H9 (cell line): ENCODE data around the gene SEC22C. TPM values are rescaled to one million over a fixed set of nuclear protein-coding genes. Genes with fewer than 3 reads are reported as not detected.

ENCODE experiments used
- DNase-seq: peaks from one replicate; pipeline ENCODE4 v3.0.0-alpha.2; 2017
- H2AFZ ChIP-seq: one replicate; pipeline ENCODE4 v1.6.1; 2013; ENCODE audit warnings: mild to moderate bottlenecking, low read length, control low read depth, moderate library complexity
- H2AK5ac ChIP-seq: 2 replicates; pipeline ENCODE4 v1.6.1; 2013; ENCODE audit warnings: low read length, control low read depth, mixed read lengths; ENCODE audit not compliant: insufficient read length
- H2BK120ac ChIP-seq: one replicate; pipeline ENCODE4 v1.6.1; 2013; ENCODE audit warnings: low read depth, mild to moderate bottlenecking, low read length, control low read depth, inconsistent platforms; ENCODE audit not compliant: poor library complexity, severe bottlenecking
- H2BK12ac ChIP-seq: 2 replicates; pipeline ENCODE4 v1.6.1; 2013; ENCODE audit warnings: low read length, control low read depth, mixed read lengths, low read depth; ENCODE audit not compliant: insufficient read length
- H2BK15ac ChIP-seq: 2 replicates; pipeline ENCODE4 v1.6.1; 2013; ENCODE audit warnings: low read depth, low read length, control low read depth
- H2BK20ac ChIP-seq: one replicate; pipeline ENCODE4 v1.6.1; 2013; ENCODE audit warnings: low read depth, mild to moderate bottlenecking, low read length, control low read depth, inconsistent platforms; ENCODE audit not compliant: poor library complexity, severe bottlenecking
- H2BK5ac ChIP-seq: 2 replicates; pipeline ENCODE4 v1.6.1; 2013; ENCODE audit warnings: low read length, control low read depth, mixed read lengths; ENCODE audit not compliant: insufficient read length
- H3K14ac ChIP-seq: 2 replicates; pipeline ENCODE4 v1.6.1; 2013; ENCODE audit warnings: low read length, control low read depth; ENCODE audit not compliant: insufficient read depth
- H3K18ac ChIP-seq: 2 replicates; pipeline ENCODE4 v1.6.1; 2013; ENCODE audit warnings: low read depth, mild to moderate bottlenecking, mixed read lengths, low read length, control low read depth; ENCODE audit not compliant: insufficient read length
- H3K23ac ChIP-seq: 2 replicates; pipeline ENCODE4 v1.6.1; 2013; ENCODE audit warnings: low read length, control low read depth, mixed read lengths, low read depth; ENCODE audit not compliant: insufficient read length
- H3K23me2 ChIP-seq: 2 replicates; pipeline ENCODE4 v1.6.1; 2013; ENCODE audit warnings: low read depth, mild to moderate bottlenecking, mixed read lengths, low read length, control low read depth; ENCODE audit not compliant: insufficient read length, poor library complexity, severe bottlenecking
- H3K27ac ChIP-seq: 2 replicates; pipeline ENCODE4 v1.5.1; 2013; ENCODE audit warnings: low read length, control low read depth, mixed read lengths, low read depth; ENCODE audit not compliant: insufficient read length
- H3K27me3 ChIP-seq: 2 replicates; pipeline ENCODE4 v1.6.1; 2013; ENCODE audit warnings: low read length, control low read depth, inconsistent platforms; ENCODE audit not compliant: insufficient read depth
- H3K4ac ChIP-seq: 2 replicates; pipeline ENCODE4 v1.6.1; 2013; ENCODE audit warnings: low read depth, mild to moderate bottlenecking, control low read depth, inconsistent platforms, low read length, moderate library complexity
- H3K4me1 ChIP-seq: 2 replicates; pipeline ENCODE4 v1.6.1; 2013; ENCODE audit warnings: low read length, control low read depth, inconsistent platforms; ENCODE audit not compliant: insufficient read depth
- H3K4me2 ChIP-seq: 2 replicates; pipeline ENCODE4 v1.6.1; 2013; ENCODE audit warnings: low read length, control low read depth, mixed read lengths; ENCODE audit not compliant: insufficient read length, insufficient read depth
- H3K56ac ChIP-seq: 2 replicates; pipeline ENCODE4 v1.6.1; 2013; ENCODE audit warnings: low read depth, mild to moderate bottlenecking, mixed read lengths, low read length, control low read depth; ENCODE audit not compliant: insufficient read length
- H3K79me1 ChIP-seq: 2 replicates; pipeline ENCODE4 v1.6.1; 2013; ENCODE audit warnings: low read depth, mild to moderate bottlenecking, moderate library complexity, low read length, control low read depth, inconsistent platforms; ENCODE audit not compliant: insufficient read depth, poor library complexity, severe bottlenecking
- H3K79me2 ChIP-seq: 2 replicates; pipeline ENCODE4 v1.6.1; 2013; ENCODE audit warnings: low read length, control low read depth, inconsistent platforms; ENCODE audit not compliant: insufficient read depth
- H3K9ac ChIP-seq: 2 replicates; pipeline ENCODE4 v1.6.1; 2013; ENCODE audit warnings: low read length, control low read depth, mixed read lengths; ENCODE audit not compliant: insufficient read length; ENCODE audit errors: extremely low read depth
- H3K9me3 ChIP-seq: one replicate; pipeline ENCODE4 v1.6.1; 2013; ENCODE audit warnings: low read depth, low read length, inconsistent platforms; ENCODE audit not compliant: control insufficient read depth
- H3T11ph ChIP-seq: one replicate; pipeline ENCODE4 v1.6.1; 2013; ENCODE audit warnings: mild to moderate bottlenecking, low read length, control low read depth, inconsistent platforms
- H4K20me1 ChIP-seq: one replicate; pipeline ENCODE4 v1.6.1; 2013; ENCODE audit not compliant: control insufficient read depth, insufficient read length, insufficient read depth
- H4K5ac ChIP-seq: 2 replicates; pipeline ENCODE4 v1.6.1; 2013; ENCODE audit warnings: low read depth, mild to moderate bottlenecking, mixed read lengths, low read length, control low read depth; ENCODE audit not compliant: insufficient read length
- H4K8ac ChIP-seq: replicated peaks from 2 replicates; pipeline ENCODE4 v1.6.1; 2013; ENCODE audit warnings: low read length, control low read depth, mixed read lengths, low read depth; ENCODE audit not compliant: insufficient read length
- H4K91ac ChIP-seq: 2 replicates; pipeline ENCODE4 v1.6.1; 2013; ENCODE audit warnings: low read depth, mild to moderate bottlenecking, moderate library complexity, mixed read lengths, low read length, control low read depth; ENCODE audit not compliant: insufficient read length
- H3K27ac Mint-ChIP-seq, 3 experiments: 2 replicates in 2 of 3; 3 replicates in 1 of 3; pipeline ENCODE4 v1.8.0; 2020 to 2021; ENCODE audit warnings: mixed read lengths in 3 of 3, mild to moderate bottlenecking in 1 of 3, moderate library complexity in 1 of 3
- H3K27me3 Mint-ChIP-seq: 2 replicates; pipeline ENCODE4 v1.8.0; 2021; ENCODE audit warnings: low read depth, mild to moderate bottlenecking, moderate library complexity, mixed read lengths
- H3K36me3 Mint-ChIP-seq, 3 experiments: 2 replicates in 2 of 3; 3 replicates in 1 of 3; pipeline ENCODE4 v1.8.0; 2020 to 2021; ENCODE audit warnings: low read depth in 3 of 3, mixed read lengths in 3 of 3; ENCODE audit not compliant: insufficient read depth in 1 of 3
- H3K4me1 Mint-ChIP-seq, 2 experiments: 2 replicates each; pipeline ENCODE4 v1.8.0; 2020; ENCODE audit warnings: mixed read lengths in 2 of 2
- H3K4me3 Mint-ChIP-seq, 2 experiments: 2 replicates in 1 of 2; 3 replicates in 1 of 2; pipeline ENCODE4 v1.8.0; 2020 to 2021; ENCODE audit warnings: mild to moderate bottlenecking in 2 of 2, mixed read lengths in 2 of 2, moderate library complexity in 1 of 2
- H3K9me3 Mint-ChIP-seq, 2 experiments: 2 replicates in 1 of 2; 3 replicates in 1 of 2; pipeline ENCODE4 v1.8.0; 2020; ENCODE audit warnings: mild to moderate bottlenecking in 2 of 2, mixed read lengths in 2 of 2, moderate library complexity in 1 of 2
- CTCF ChIP-seq: fragments of 200-600 bp; sonication (generic); conservative IDR thresholded peaks from 3 replicates; pipeline ENCODE4 v1.8.0; 2021; ENCODE audit warnings: antibody characterized with exemption, mild to moderate bottlenecking
- WGBS: extraction: QIAGEN DNeasy Blood & Tissue Kit; methylation state at CpG from one replicate; pipeline ENCODE4 v1.1.7; 2013; ENCODE audit warnings: missing lambda C conversion rate, low lambda C conversion rate, mixed read lengths; ENCODE audit not compliant: insufficient read length; ENCODE audit errors: extremely low coverage; 5-methylcytosine and 5-hydroxymethylcytosine counted together
- total RNA-seq: library from RNA; stranded (reverse); gene quantifications from 2 replicates; pipeline ENCODE4 v1.2.1, GENCODE V29; 2021

Gene SEC22C
- total RNA-seq, 1 experiment from 2014 or later, result 28.2 TPM

DNA sequence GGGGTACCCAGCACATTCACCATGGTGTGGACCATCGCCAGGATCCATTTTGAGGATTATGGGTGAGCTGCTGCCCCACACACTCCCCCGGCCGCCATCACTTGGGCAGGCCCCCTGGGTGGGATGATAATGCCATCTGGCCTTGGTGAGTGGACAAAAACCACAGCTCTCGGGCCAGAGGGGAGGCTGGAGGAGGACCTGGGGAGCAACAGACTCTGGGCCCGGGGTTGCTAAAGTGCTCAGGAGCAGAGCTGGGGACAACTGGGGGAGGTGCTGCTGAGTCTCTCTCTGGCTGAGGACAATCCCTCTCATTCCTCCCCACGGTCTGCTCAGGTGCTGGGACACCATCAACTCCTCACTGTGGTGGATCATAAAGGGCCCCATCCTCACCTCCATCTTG lies 50.3 kb downstream of the SEC22C start:
- Mint-ChIP-seq H3K36me3 (peaks cover 0 to 4% (median 0%) of the 10 kb centered on the region in 3 experiments; a peak in 2 of 7 replicates), H3K4me1 (peaks cover 23 to 31% of the 10 kb centered on the region in 2 experiments), H3K27ac (no peak overlapping the region; a peak in 1 of 7 replicates), H3K4me3 (no peak overlapping the region), H3K9me3 (no peaks in the 10 kb centered on the region), H3K27me3 (no peaks in the 10 kb centered on the region)
- no peaks in the 10 kb centered on the region for H3K79me1 ChIP-seq
- no peaks in the 10 kb centered on the region for H3K9me3 ChIP-seq
- H2BK15ac ChIP-seq, result no peak overlapping the region
- WGBS, result no CpG with 5 or more reads among the region's 6 CpGs
- H3T11ph ChIP-seq, result no peak overlapping the region
- no peak overlapping the region for H3K4me2 ChIP-seq
- H4K8ac ChIP-seq, result no peak overlapping the region
- H2BK5ac ChIP-seq, result no peak overlapping the region
- H4K91ac ChIP-seq, result no peak overlapping the region
- no peak overlapping the region for H3K9ac ChIP-seq
- H3K27ac ChIP-seq, result no peak overlapping the region
- H3K56ac ChIP-seq, result no peak overlapping the region
- H3K23ac ChIP-seq, result no peak overlapping the region
- no peaks in the 10 kb centered on the region for H3K27me3 ChIP-seq
- no peak overlapping the region for H3K4ac ChIP-seq
- H2AK5ac ChIP-seq, result no peak overlapping the region
- H3K18ac ChIP-seq, result no peak overlapping the region
- H4K20me1 ChIP-seq, result peaks cover 2% of the 10 kb centered on the region
- no peak overlapping the region for H2AFZ ChIP-seq
- no peak overlapping the region; the same call in 1 of the 2 replicates for H3K14ac ChIP-seq
- no peak overlapping the region for H4K5ac ChIP-seq
- no peaks in the 10 kb centered on the region for H3K79me2 ChIP-seq
- H2BK20ac ChIP-seq, result no peak overlapping the region
- H2BK120ac ChIP-seq, result no peak overlapping the region
- H3K4me1 ChIP-seq, result peaks cover 12% of the 10 kb centered on the region
- DNase-seq, result no peak
- H3K23me2 ChIP-seq, result no peaks in the 10 kb centered on the region
- no peak for TF ChIP-seq CTCF
- no peak overlapping the region for H2BK12ac ChIP-seq
